Vagina (tissue), 2 donors: Measurements from ENCODE around the gene MAST4. TPM values are rescaled to one million over a fixed set of nuclear protein-coding genes. Genes with fewer than 3 reads are reported as not detected.

Source experiments
- DNase-seq, 2 donors: peaks; one replicate each; pipeline ENCODE4 v3.0.0-alpha.2; 2017; ENCODE audit errors: extremely low spot score in 2 of 2
- H3K27ac ChIP-seq: fragments of 200-600 bp; sonication (generic); one replicate; pipeline ENCODE4 v1.5.1; 2019
- H3K27me3 ChIP-seq: fragments of 200-600 bp; sonication (generic); one replicate; pipeline ENCODE4 v1.5.1; 2019
- H3K36me3 ChIP-seq, 2 donors: fragments of 200-600 bp; sonication (generic); one replicate each; pipeline ENCODE4 v1.5.1; 2017 to 2019
- H3K4me1 ChIP-seq: fragments of 200-600 bp; sonication (generic); one replicate; pipeline ENCODE4 v1.5.1; 2019
- H3K4me3 ChIP-seq, 2 donors: fragments of 200-600 bp; sonication (generic); 1 replicate in 1 of 2; 2 replicates in 1 of 2; pipeline ENCODE4 v1.5.1; 2016 to 2019
- H3K9me3 ChIP-seq: fragments of 200-600 bp; sonication (generic); one replicate; pipeline ENCODE4 v1.5.1; 2019
- POLR2A ChIP-seq, 2 donors: fragments of 450-650 bp; IDR thresholded peaks; one replicate each; pipeline ENCODE4 v1.6.1; 2017; ENCODE audit warnings: antibody characterized with exemption in 2 of 2, mild to moderate bottlenecking in 2 of 2, moderate library complexity in 2 of 2
- POLR2AphosphoS5 ChIP-seq, 2 donors: sonication (generic); formaldehyde crosslinking; IDR thresholded peaks; one replicate each; pipeline ENCODE4 v1.9.0; 2017; ENCODE audit warnings: antibody characterized with exemption in 2 of 2, mild to moderate bottlenecking in 2 of 2, low read depth in 1 of 2; ENCODE audit not compliant: insufficient read depth in 1 of 2
- intact Hi-C: fragments of 100-400 bp; cut with DNase I; formaldehyde crosslinking; loops from one replicate; pipeline ENCODE4 v1.15.1; 2023
- total RNA-seq: library from RNA; depleted of rRNA; stranded (reverse); fragments of >200 nt; gene quantifications from one replicate; pipeline ENCODE4 v1.2.3, GENCODE V29; 2016
- TF ChIP-seq, protein P1 (sequence below), 3 experiments: fragments of 450-650 bp in 2 of 3; fragments of 200-600 bp in 1 of 3; sonication (generic) in 1 of 3; IDR thresholded peaks; one replicate each; pipeline ENCODE4 v1.5.1; 2017 to 2019; ENCODE audit warnings: antibody characterized with exemption in 3 of 3, mild to moderate bottlenecking in 2 of 3, moderate library complexity in 2 of 3

Gene MAST4
- total RNA-seq, 1 donor from 2014 or later, result 85.9 TPM

DNA sequence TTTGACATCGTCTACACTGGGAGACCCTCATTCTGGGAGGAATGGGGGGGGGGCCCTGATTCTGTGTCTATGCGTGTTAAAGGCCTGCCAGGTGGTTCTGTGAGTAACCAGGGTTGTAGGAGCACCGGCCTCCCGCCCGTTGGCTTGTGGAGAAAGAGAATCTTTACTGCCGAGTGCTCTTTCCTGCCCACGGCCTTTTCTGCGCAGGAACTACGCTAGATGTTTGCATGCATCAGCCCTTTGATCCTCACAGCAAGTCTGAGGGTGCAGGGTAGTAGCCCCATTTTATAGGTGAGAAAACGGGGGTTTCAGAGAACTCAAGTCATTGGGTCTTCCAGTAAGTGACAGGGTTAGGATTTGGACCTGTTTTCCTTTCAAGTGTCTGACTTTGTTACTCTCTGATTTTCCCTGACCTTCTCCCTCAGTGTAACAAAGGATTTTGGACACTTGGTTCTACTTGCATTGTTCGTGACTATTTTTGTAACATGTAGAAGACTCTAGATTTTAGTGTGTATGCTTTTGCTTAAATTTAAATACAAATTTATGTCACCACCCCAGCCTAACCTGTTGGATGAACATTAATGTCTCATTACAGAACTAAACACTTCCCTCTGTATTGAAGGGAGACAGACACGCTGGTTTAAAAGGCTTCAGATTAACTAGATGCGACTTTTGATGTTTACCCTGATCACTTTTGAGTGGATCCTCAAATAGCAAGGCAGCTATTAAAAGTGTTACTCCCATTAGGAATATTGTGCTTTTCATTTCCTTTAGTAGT is 22.0 kb downstream of the MAST4 start:
- Histone ChIP-seq H3K27me3 (no peaks in the 10 kb centered on the region), H3K9me3 (no peaks in the 10 kb centered on the region), H3K36me3 (no peaks in the 10 kb centered on the region), H3K27ac (no peak overlapping the region), H3K4me1 (no peaks in the 10 kb centered on the region), H3K4me3 (no peak overlapping the region)
- TF ChIP-seq, protein P1, sequence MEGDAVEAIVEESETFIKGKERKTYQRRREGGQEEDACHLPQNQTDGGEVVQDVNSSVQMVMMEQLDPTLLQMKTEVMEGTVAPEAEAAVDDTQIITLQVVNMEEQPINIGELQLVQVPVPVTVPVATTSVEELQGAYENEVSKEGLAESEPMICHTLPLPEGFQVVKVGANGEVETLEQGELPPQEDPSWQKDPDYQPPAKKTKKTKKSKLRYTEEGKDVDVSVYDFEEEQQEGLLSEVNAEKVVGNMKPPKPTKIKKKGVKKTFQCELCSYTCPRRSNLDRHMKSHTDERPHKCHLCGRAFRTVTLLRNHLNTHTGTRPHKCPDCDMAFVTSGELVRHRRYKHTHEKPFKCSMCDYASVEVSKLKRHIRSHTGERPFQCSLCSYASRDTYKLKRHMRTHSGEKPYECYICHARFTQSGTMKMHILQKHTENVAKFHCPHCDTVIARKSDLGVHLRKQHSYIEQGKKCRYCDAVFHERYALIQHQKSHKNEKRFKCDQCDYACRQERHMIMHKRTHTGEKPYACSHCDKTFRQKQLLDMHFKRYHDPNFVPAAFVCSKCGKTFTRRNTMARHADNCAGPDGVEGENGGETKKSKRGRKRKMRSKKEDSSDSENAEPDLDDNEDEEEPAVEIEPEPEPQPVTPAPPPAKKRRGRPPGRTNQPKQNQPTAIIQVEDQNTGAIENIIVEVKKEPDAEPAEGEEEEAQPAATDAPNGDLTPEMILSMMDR (IDR thresholded peaks at IDR 0.05), result no peak
- TF ChIP-seq POLR2AphosphoS5 (IDR thresholded peaks at IDR 0.05; ENCODE audit: insufficient read depth in 1 of 2, low read depth in 1 of 2) (no peak), POLR2A (IDR thresholded peaks at IDR 0.05) (no peak)
- intact Hi-C loops, result no loop called here
- DNase-seq, result no peak

DNA sequence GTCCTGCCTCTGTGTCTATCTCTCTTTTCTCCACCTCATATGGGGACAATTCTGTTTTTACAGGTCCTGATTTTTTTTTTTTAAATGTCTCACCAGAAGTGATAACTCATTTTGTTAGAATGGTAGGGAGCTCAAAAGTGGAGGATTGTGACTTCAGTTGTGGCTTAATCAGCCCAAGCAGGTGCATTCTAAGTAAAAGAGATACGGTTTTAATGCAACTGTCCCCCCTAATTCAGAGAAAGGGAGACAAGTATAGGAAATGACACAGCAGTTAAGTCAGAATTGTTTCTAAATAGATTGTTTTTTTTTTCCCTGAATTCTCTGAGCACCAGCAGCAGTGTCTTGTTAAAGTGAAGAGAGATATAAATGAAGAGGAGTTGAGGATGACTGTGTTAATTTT is 24.5 kb downstream of the MAST4 start:
- Histone ChIP-seq H3K27me3 (no peaks in the 10 kb centered on the region), H3K9me3 (no peaks in the 10 kb centered on the region), H3K36me3 (no peaks in the 10 kb centered on the region), H3K4me1 (no peaks in the 10 kb centered on the region), H3K4me3 (no peak overlapping the region), H3K27ac (no peak overlapping the region)
- TF ChIP-seq, protein P1 (IDR thresholded peaks at IDR 0.05), result no peak
- TF ChIP-seq POLR2AphosphoS5 (IDR thresholded peaks at IDR 0.05; ENCODE audit: insufficient read depth in 1 of 2, low read depth in 1 of 2) (no peak), POLR2A (IDR thresholded peaks at IDR 0.05) (no peak)
- DNase-seq, result no peak
- intact Hi-C loops, result no loop called here

DNA sequence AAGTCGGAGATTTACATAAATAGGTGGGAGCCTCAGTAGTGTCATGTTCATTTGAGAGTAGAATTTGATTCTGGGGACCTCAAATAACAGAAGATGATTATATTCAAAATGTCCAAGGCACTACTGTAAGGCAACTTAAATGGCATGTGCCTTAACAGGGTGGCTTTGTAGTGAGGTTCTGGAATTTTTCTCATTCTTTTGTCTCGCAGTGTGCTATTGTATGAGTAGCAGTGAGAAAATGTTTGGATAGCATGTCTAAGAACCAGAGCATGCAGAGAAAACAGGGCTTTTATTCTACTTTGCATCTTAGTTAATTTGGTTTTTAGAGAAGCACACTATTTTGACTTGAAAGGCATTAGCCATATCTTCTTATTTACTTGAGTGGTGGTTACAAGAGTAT is 25.0 kb downstream of the MAST4 start:
- Histone ChIP-seq H3K27ac (no peak overlapping the region), H3K27me3 (no peaks in the 10 kb centered on the region), H3K9me3 (no peaks in the 10 kb centered on the region), H3K4me3 (no peak overlapping the region), H3K4me1 (no peaks in the 10 kb centered on the region), H3K36me3 (no peaks in the 10 kb centered on the region)
- DNase-seq, result no peak
- TF ChIP-seq, protein P1 (IDR thresholded peaks at IDR 0.05), result no peak
- TF ChIP-seq POLR2A (IDR thresholded peaks at IDR 0.05) (no peak), POLR2AphosphoS5 (IDR thresholded peaks at IDR 0.05; ENCODE audit: insufficient read depth in 1 of 2, low read depth in 1 of 2) (no peak)
- intact Hi-C loops, result no loop called here

DNA sequence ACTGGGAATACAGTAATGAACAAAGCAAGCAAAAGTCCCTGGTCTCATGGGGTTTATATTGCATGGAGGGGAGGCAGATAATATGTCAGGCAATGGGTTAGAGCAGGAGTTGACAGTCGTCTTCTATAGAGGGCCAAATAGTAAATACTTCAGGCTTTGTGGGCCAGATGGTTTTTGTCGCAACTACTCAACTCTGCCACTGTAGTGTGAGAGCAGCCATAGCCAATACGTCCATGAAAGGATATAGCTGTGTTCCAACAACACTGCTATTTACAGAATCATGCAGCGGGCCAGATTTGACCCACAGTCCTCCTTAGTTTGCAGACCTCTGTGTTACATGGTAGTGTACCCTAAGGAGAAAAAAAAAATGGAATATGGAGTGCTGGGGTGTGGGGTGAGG is 25.5 kb downstream of the MAST4 start:
- no peak for TF ChIP-seq POLR2A (IDR thresholded peaks at IDR 0.05)
- TF ChIP-seq, protein P1 (IDR thresholded peaks at IDR 0.05), result no peak
- Histone ChIP-seq H3K4me3 (no peak overlapping the region), H3K4me1 (no peaks in the 10 kb centered on the region), H3K36me3 (no peaks in the 10 kb centered on the region), H3K27ac (no peak overlapping the region), H3K9me3 (no peaks in the 10 kb centered on the region), H3K27me3 (no peaks in the 10 kb centered on the region)
- intact Hi-C loops, result no loop called here
- no peak for DNase-seq

DNA sequence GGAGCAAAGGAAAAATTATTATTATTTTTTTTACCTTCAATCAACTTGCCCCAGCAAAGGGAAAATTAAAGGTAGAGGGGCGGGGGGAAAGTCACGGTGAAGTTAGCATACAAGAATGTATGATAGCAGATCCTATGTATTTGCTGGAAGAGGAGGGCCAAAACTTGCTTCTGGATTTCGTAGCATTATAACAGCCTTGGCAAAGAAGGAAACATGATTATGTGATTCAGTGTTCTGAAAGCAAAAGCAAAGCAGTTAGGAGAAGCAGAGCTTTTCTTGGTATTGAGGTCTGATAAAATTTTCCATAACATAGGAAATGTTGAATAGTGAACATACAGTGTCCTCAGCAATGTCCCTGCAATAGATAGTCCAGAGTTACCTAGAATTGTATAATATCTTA is 32.4 kb downstream of the MAST4 start:
- Histone ChIP-seq H3K27me3 (no peaks in the 10 kb centered on the region), H3K9me3 (no peaks in the 10 kb centered on the region), H3K27ac (no peak overlapping the region), H3K4me1 (no peaks in the 10 kb centered on the region), H3K4me3 (no peak overlapping the region), H3K36me3 (no peaks in the 10 kb centered on the region)
- no peak for DNase-seq
- TF ChIP-seq, protein P1 (IDR thresholded peaks at IDR 0.05), result no peak
- intact Hi-C loops, result no loop called here
